ENCODE data around the gene UVRAG. TPM values are rescaled to one million over a fixed set of nuclear protein-coding genes. Genes with fewer than 3 reads are reported as not detected.

The UVRAG gene
- total and polyA plus RNA-seq, 2 of the 4 experiments (the other 2 are of a cell fraction) = 5.6 to 10.9 TPM

GRCh38 chr11:75767228-75767572 lies 47.8 kb upstream of the UVRAG start:
- peaks cover 43% of the 10 kb centered on the region for H3K27me3 ChIP-seq (ENCODE audit: control insufficient read depth, insufficient read depth, low read length)
- no peak overlapping the region for H2BK15ac ChIP-seq (ENCODE audit: low read depth, low read length)
- no peak overlapping the region for H2BK120ac ChIP-seq (ENCODE audit: low read depth, low read length)
- H3K4ac ChIP-seq (ENCODE audit: low read depth, low read length) = no peak overlapping the region
- no peak overlapping the region for H3K4me3 ChIP-seq (ENCODE audit: insufficient read depth, low read depth, low read length)
- no peaks in the 10 kb centered on the region for H3K79me1 ChIP-seq (ENCODE audit: low read depth in 1 of 2, low read length in 2 of 2)
- no peak overlapping the region for H4K91ac ChIP-seq (ENCODE audit: insufficient read depth, low read depth, low read length)
- in situ Hi-C loops (cut with MboI; ENCODE audit: low sequenced_read_pairs) (no loop called here), dilution Hi-C loops (cut with HindIII; ENCODE audit: low sequenced_read_pairs, unreplicated experiment) (no loop called here), intact Hi-C loops (cut with micrococcal nuclease) (no loop called here)
- H3K9me3 ChIP-seq (ENCODE audit: control insufficient read depth, insufficient read depth, low read length) = no peaks in the 10 kb centered on the region
- H3K14ac ChIP-seq (replicated peaks; ENCODE audit: low read depth, low read length) = no peak overlapping the region
- H3K36me3 ChIP-seq (ENCODE audit: control insufficient read depth, insufficient read depth, low read length) = no peaks in the 10 kb centered on the region
- H4K5ac ChIP-seq (ENCODE audit: low read depth, low read length) = no peak overlapping the region
- H3K4me2 ChIP-seq (ENCODE audit: low read depth, low read length) = no peak overlapping the region
- H3K9ac ChIP-seq (ENCODE audit: low read depth, low read length) = no peak overlapping the region
- CTCF ChIA-PET = no interaction called here
- no peaks in the 10 kb centered on the region; the same call in 1 of the 2 replicates for H3K9me1 ChIP-seq (ENCODE audit: insufficient read depth, low read length)
- POLR2A ChIA-PET (ENCODE audit: unreplicated experiment) = no interaction called here
- no peak overlapping the region for H2AFZ ChIP-seq (replicated peaks; ENCODE audit: low read length, poor library complexity)
- no TSS peak for BruUV-seq (replicated peaks)
- no peak overlapping the region for H3K27ac ChIP-seq (ENCODE audit: insufficient read depth, low read length)
- H3K23ac ChIP-seq (ENCODE audit: low read depth, low read length) = no peak overlapping the region
- H2AK9ac ChIP-seq (replicated peaks; ENCODE audit: low read depth, low read length, poor library complexity) = no peak overlapping the region
- H2BK20ac ChIP-seq (ENCODE audit: low read depth, low read length) = no peak overlapping the region
- no peak overlapping the region for H3K56ac ChIP-seq (ENCODE audit: extremely low read depth, insufficient read depth, low read length)
- no peak overlapping the region for H3K18ac ChIP-seq (ENCODE audit: low read depth, low read length)
- 88% methylated on average over 5 of the region's 6 CpGs; no CpG with 5 or more reads in 1 of the 2 experiments for WGBS, 2 experiments (ENCODE audit: extremely low coverage in 2 of 2, insufficient read length in 1 of 2)
- H4K8ac ChIP-seq (ENCODE audit: low read depth in 2 of 2, low read length in 2 of 2) = no peak overlapping the region
- TF ChIP-seq FOS (IDR thresholded peaks at IDR 0.05; ENCODE audit: low read depth, low read length) = no peak
- H3K4me1 ChIP-seq (ENCODE audit: control insufficient read depth, insufficient read depth, low read length) = peaks cover 8% of the 10 kb centered on the region
- H4K20me1 ChIP-seq (ENCODE audit: insufficient read depth, low read length) = no peaks in the 10 kb centered on the region
- ATAC-seq (ENCODE audit: low read depth) (no peak), DNase-seq (no peak)
- H2AK5ac ChIP-seq (ENCODE audit: low read depth, low read length) = no peak overlapping the region
- no peak overlapping the region for H2BK5ac ChIP-seq (ENCODE audit: low read depth, low read length, poor library complexity, severe bottlenecking)

All from IMR-90 (cell line).